GM19035 (cell line): ENCODE data around the gene ZNF330.
"Not testable (repeated sequence)": the region's sequence is repeated elsewhere in the genome, so short reads cannot be mapped to it uniquely, and the experiment has no call there.

ENCODE experiments used
- ATAC-seq: cut with Tn5 transposase; IDR thresholded peaks from one replicate; pipeline ENCODE4 v1.9.1; 2021; ENCODE audit not compliant: unreplicated experiment

ZNF330 gene

DNA sequence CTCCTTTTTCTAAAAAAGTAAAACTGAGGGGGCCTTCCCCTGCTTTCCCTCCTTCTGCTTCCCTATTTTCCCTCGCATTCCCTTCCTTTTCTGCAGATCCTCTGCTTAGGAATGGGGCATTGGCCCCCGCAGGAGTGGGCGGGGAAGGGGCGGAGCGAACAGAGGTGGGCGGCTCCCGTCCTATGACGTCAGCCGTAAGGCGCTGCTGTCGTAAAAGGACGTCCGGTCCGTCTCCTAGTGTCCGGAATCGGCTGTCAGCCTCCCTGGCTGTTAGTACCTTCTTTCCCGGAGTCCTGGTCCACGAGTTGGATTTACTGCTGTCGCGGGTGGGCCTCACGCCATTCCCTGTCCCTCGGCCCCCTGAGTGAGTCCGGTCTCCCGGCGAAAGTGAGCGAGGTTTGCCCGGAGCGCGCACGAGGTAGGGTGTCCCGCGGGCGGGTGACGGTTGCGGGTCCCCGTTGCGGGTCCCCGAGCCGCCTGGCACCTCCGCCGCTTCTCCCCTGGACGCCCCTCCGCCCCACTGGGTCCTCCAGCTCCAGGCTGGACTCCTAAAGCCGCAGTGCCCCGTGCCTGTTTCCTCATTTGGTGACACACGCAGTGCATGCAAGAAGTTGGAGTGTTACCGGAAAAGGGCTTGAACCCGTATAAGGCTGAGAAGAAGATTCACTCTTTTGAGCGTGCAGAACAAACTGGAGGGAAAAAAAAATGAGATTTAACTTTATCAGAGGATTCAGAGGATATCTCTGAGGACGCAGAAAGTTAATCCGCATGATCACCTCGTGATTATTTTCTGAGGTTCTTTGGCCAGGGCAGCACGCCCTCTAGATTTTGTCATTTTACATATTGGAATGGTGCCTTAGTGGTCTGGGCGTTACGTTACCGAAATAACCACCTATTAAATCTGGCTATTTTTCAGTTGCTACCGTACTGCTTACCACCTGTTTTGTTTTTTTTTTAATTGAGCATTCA, at the start of gene ZNF330:
Gene ZNF330 (plus strand): TSS at position 205 of the 969 bp plus-strand sequence. CDS start 1,477 bp downstream, outside the sequence.
- peak; percentile 84 for ATAC-seq

GRCh38 chr4:141174457-141174856, 46.2 kb upstream of the ZNF330 start:
- ATAC-seq, result no peak

GRCh38 chr4:141177171-141177570, 43.5 kb upstream of the ZNF330 start:
- no peak for ATAC-seq

DNA sequence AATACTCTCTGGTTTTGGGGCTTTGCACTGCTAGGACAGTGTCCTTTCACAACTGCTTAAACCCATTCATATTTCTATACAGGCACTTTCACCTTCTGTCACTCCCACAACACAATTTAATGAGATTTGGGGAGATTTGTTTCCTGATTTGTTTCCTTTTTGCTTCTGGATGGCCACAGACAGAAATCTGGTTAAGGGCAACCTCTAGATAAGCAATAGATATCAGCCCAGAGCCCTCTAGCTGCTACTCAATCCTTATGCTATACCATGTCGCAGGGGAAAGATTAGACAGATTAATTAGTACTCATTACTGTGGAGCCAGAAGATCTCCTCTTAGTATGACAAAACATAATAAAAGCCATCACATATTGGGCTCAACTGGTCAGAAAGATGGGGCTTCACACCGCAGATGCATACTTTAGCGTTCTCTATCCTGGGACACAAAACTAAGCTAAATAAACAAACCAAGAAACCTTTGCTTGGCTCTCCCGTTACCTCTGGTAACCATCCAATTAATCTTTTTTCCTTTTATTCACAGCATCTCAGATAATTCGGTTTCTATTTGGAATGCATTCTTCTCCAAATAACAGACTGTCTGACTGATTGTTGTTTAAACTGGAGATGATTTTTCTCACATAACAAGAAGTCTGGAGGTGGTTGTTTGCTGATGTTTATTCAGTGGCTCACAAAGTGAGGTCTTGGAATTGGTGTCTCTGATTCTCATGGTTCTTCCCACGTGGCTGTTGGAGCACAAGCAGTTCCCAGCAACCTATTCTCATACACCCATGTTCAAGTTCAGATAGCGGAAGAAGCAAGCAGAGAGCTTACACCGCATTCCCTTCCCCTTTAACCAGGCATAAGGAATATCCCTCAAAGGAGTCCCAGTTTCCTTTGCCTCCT, 41.0 kb upstream of the ZNF330 start:
- no peak for ATAC-seq

GRCh38 chr4:141180991-141181761, 39.5 kb upstream of the ZNF330 start:
- no peak for ATAC-seq

DNA sequence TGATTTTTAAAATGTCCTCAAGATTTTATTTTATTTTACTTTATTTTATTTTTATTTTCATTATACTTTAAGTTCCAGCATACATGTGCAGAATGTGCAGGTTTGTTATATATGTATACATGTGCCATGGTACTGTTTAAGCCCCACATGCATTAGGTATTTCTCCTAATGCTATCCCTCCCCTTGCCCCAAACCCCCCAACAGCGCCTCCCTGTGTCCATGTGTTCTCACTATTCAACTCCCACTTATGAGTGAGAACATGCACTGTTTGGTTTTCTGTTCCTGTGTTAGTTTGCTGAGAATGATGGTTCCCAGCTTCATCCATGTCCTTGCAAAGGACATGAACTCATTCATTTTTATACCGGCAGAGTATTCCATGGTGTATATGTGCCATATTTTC, 37.2 kb upstream of the ZNF330 start:
- ATAC-seq, result not testable (repeated sequence)

DNA sequence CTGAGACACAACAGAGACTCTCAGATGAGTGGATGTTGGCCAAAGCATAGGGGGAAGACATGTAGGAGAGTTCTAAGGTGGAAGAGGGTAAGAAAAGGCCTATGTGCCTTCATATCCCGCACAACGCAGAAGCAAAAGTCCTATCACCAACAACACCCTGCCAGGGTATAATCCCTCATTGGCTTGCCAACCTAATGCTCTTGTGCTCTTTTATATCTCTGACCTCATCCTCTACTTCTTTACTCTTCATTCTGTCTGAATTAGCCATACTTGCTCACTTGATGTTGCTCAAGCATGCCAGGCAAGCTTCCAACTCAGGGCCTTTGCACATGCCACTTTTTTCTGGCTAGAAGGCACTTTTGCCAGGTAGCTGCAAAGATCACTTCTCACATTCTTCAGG, 28.1 kb upstream of the ZNF330 start:
- no peak for ATAC-seq

DNA sequence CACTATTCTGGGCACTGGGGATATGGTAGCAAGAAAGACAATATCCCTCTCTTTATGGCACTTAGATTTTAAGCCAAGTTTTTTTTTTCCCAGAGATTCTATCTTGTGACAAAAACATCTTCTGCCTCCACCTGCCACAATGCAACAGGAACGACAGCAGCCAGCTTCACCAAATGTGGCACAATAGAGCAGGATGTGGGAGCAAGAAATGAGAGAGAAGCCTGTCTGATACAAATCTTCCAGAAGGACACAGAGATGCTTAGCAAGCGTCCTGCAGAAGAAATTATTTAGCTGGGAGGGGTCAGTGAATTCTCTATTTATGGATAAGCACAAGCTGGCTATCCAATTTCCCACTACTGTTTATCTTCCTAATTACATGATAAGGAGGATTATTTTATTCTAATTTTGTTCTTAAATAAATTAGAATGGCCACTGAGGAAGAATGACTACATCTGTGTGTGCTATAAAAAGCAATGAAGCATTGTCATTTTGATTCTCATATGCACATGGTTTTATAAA, 27.1 kb upstream of the ZNF330 start:
- ATAC-seq, result no peak

GRCh38 chr4:141195095-141195707, 25.5 kb upstream of the ZNF330 start:
- ATAC-seq, result no peak

DNA sequence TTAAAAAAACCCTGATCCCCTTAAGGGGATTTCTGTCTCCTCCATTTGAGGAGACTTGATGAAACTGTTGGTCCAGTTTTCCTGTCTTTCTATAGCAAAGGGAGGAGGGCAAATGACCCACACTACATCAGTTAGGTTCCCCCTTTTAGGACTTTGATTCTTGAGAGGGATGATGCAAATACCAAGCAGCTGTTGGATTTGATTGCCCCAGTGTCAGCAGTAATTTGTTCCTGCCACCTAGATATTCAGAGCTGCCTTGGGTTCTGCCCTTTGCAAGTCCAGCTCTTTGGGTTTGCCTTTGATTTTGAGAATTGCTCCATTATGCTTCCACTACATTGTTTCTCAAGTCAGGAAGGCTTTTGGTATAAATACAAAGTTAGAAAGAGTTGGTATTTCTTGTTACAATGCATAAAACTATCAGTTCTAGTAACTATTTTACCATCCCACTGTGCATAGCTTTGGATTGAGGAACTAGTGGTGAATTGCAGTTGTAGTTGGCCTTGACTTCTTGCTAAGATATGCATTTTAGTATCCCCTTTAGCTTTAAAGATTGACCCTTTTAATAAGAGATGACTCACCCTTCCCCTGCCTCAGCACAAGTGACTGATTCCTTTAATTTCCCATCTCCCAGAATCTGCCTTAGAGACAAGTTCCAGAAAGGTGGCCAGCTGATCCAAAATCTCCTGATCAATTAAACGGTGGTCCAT, 24.3 kb upstream of the ZNF330 start:
- ATAC-seq, result no peak

GRCh38 chr4:141207961-141208360, 12.7 kb upstream of the ZNF330 start:
- no peak for ATAC-seq

DNA sequence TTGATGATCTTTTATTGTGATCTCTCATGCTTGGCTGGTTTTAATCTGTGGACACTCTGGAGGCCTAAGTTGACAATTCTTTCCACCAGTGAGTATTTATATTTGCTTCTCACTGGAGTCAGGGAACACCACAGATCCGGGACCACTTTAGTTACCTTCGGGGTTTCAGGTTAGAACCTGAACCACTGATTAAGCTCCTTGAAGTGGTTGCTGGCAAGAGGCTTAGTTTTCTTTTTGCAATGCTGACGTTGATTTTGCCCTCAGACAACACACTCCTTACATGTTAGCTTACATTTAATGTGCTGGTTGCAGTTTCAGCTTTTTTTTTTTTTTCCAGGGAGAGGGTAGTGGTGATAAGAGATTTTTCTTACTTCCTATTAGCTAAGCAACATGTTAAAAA, 10.5 kb upstream of the ZNF330 start:
- no peak for ATAC-seq

- ATAC-seq, result no peak
These were observed 7.1 kb upstream of the ZNF330 start for GRCh38 chr4:141213550-141213991.

- ATAC-seq, result no peak
These were observed 5.7 kb upstream of the ZNF330 start for GRCh38 chr4:141215030-141215429.

DNA sequence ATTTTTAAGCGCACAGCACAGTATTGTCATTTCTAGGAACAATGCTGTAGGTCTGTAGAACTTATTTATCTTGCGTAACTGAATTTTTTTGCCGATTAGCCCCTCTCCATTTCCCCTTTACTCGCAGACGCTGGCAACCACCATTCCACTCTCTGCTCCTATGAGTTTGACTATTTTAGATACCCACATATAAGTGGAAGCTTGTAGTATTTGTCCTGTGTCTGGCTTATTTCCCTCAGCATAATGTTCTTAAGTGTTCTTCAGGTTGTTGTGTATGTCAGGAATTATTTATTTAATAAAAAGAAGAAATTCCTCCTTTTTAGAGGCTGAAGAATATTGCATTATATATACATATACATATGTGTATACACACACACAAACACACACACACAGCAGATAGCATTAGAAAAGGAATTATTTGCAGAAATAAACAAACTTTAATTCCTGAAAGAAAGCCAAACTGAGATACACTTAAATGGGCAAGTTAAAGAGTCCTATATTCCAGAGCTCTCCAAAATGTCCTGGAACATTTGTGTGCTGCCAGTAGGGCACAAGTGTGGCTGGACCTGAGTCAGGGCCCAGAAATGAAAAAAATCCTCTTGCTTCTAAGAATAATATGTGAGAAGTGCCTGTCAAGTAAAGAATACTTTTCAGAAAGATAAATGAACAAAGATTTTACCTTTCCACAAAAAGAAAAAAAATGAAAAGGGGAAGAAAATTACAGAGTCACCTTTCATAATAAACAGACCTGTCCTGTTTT, 4.5 kb upstream of the ZNF330 start:
- no peak for ATAC-seq

DNA sequence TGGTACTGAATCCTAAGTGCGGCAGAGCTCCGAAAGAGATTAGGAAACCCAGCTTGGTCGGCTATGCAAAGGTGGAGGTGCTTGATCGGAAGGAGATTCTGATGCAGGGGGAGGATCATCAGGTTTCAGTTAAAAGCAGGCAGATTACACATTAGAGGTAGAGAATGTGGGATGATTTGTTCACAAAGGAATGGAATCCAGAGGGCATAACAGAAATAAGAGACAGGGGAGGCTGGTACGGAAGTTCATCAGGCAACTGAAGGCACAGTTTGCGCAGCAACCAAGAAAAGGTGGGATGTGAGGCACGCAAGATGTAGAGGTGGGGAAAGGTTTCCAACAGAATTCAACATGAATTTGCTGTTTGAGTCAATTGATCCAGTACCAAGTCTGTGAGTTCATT, 424 bp upstream of the ZNF330 start:
- ATAC-seq, result peak; percentile 0

DNA sequence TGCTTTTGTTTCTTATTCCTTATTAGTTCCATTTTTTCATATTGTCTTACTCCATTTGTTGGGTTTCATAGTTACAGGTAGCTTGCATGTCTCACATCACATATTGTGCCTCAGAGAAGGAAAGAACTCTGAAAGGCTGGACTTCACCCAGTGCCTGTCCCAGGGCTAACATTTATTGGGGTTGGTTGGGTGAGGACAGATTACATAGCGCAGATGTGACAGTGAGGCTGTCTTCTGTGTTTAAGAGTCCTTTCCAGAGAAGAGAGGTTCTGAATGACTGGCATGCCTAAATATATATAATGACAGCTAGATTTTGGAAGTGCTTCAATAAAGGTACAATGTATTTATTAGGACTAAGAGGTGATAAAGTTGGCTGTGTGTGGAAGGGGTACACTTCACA, 2.7 kb downstream of the ZNF330 start:
- ATAC-seq, result no peak

DNA sequence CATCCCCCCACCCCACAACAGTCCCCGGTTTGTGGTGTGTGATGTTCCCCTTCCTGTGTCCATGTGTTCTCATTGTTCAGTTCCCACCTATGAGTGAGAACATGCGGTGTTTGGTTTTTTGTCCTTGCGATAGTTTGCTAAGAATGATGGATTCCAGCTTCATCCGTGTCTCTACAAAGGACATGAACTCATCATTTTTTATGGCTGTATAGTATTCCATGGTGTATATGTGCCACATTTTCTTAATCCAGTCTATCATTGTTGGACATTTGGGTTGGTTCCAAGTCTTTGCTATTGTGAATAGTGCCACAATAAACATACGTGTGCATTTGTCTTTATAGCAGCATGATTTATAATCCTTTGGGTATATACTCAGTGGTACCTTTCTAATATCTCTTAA, 6.6 kb downstream of the ZNF330 start:
- ATAC-seq, result not testable (repeated sequence)
